PC-3 (cell line): Measurements from ENCODE around the gene U2AF1L4. TPM values are rescaled to one million over a fixed set of nuclear protein-coding genes. Genes with fewer than 3 reads are reported as not detected.

Experiments
- ATAC-seq: fragments of 200-7000 bp; cut with Tn5 transposase; 2 replicates; pipeline ENCODE4 v1.9.1; 2020; ENCODE audit warnings: mild to moderate bottlenecking, moderate library complexity
- BruUV-seq: library from RNA; stranded (reverse); fragments of 400-500 nt; replicated peaks from 2 replicates; lab custom pipeline; 2021; lab: Mats Ljungman, UMichigan
- CTCF ChIA-PET: fragments of 300-600 bp; sonication (Branson Sonifier 250); formaldehyde crosslinking; loops from one replicate; lab custom pipeline; 2022; ENCODE audit warnings: antibody characterized with exemption; lab: Charles Lee
- POLR2A ChIA-PET: fragments of 300-600 bp; sonication (Branson Sonifier 250); formaldehyde crosslinking; loops from one replicate; lab custom pipeline; 2022; ENCODE audit warnings: antibody characterized with exemption; ENCODE audit not compliant: unreplicated experiment; lab: Charles Lee
- DNase-seq: peaks from one replicate; pipeline ENCODE4 v3.0.0-alpha.2; 2015
- H2AFZ ChIP-seq: fragments of 300-600 bp; sonication (generic); 2 replicates; pipeline ENCODE4 v1.6.0; 2016; ENCODE audit warnings: antibody characterized with exemption, low read length
- H3F3A ChIP-seq: fragments of 300-600 bp; sonication (generic); one replicate; pipeline ENCODE4 v1.6.0; 2017; ENCODE audit warnings: antibody characterized with exemption, low read length, control low read depth, mild to moderate bottlenecking; ENCODE audit not compliant: unreplicated experiment
- H3K27ac ChIP-seq: fragments of 300-600 bp; sonication (generic); 2 replicates; pipeline ENCODE4 v1.5.1; 2016; ENCODE audit warnings: mild to moderate bottlenecking, low read length
- H3K27me3 ChIP-seq: fragments of 300-600 bp; sonication (generic); 2 replicates; pipeline ENCODE4 v1.6.1; 2016; ENCODE audit warnings: low read length, mixed read lengths
- H3K36me3 ChIP-seq: fragments of 300-600 bp; sonication (generic); 2 replicates; pipeline ENCODE4 v1.6.1; 2016; ENCODE audit warnings: low read depth, mixed run types, low read length, mixed read lengths
- H3K4me1 ChIP-seq: fragments of 300-600 bp; sonication (generic); 2 replicates; pipeline ENCODE4 v1.5.1; 2016; ENCODE audit warnings: low read length; ENCODE audit not compliant: insufficient read depth
- H3K4me2 ChIP-seq: fragments of 300-600 bp; sonication (generic); 2 replicates; pipeline ENCODE4 v1.6.0; 2016; ENCODE audit warnings: low read length
- H3K4me3 ChIP-seq: fragments of 300-600 bp; sonication (generic); 2 replicates; pipeline ENCODE4 v1.5.1; 2016; ENCODE audit warnings: mild to moderate bottlenecking, low read length, mixed read lengths
- H3K79me2 ChIP-seq: fragments of 300-600 bp; sonication (generic); 2 replicates; pipeline ENCODE4 v1.6.1; 2017; ENCODE audit warnings: low read length, mixed read lengths
- H3K9ac ChIP-seq: fragments of 300-600 bp; sonication (generic); 2 replicates; pipeline ENCODE4 v1.6.0; 2016; ENCODE audit warnings: mild to moderate bottlenecking, low read length
- H3K9me2 ChIP-seq: fragments of 300-600 bp; sonication (generic); replicated peaks from 2 replicates; pipeline ENCODE4 v1.6.1; 2016; ENCODE audit warnings: mixed run types, low read length, mixed read lengths
- H3K9me3 ChIP-seq: fragments of 300-600 bp; sonication (generic); 2 replicates; pipeline ENCODE4 v1.6.1; 2016; ENCODE audit warnings: low read length, mixed read lengths
- H4K20me1 ChIP-seq: fragments of 300-600 bp; sonication (generic); 2 replicates; pipeline ENCODE4 v1.6.1; 2016; ENCODE audit warnings: low read length, mixed read lengths
- EZH2 ChIP-seq: fragments of 300-600 bp; sonication (generic); IDR thresholded peaks from one replicate; pipeline ENCODE4 v1.6.1; 2017; ENCODE audit warnings: antibody characterized with exemption, mild to moderate bottlenecking, low read length; ENCODE audit not compliant: unreplicated experiment
- EZH2phosphoT487 ChIP-seq: fragments of 300-600 bp; sonication (generic); IDR thresholded peaks from 2 replicates; pipeline ENCODE4 v1.6.1; 2018; ENCODE audit warnings: mild to moderate bottlenecking, antibody characterized with exemption, low read length, borderline replicate concordance
- intact Hi-C: fragments of 100-400 bp; cut with micrococcal nuclease; formaldehyde crosslinking; loops from 2 replicates; pipeline ENCODE4 v1.9.0; 2023
- total RNA-seq: library from RNA; depleted of rRNA; stranded (reverse); fragments of >200 nt; gene quantifications from 2 replicates; pipeline ENCODE4 v1.2.3, GENCODE V29; 2014
- TF ChIP-seq, protein P1 (sequence below): fragments of 300-600 bp; sonication (generic); conservative IDR thresholded peaks from 2 replicates; pipeline ENCODE4 v1.5.1; 2017; ENCODE audit warnings: antibody characterized with exemption, low read depth, mild to moderate bottlenecking, low read length

Gene U2AF1L4
- total RNA-seq, 1 experiment from 2014 or later = 7.8 TPM

GRCh38 chr19:35729763-35730162, 15.5 kb downstream of the U2AF1L4 start:
- Histone ChIP-seq H3K4me2 (no peak overlapping the region), H3K36me3 (peaks cover 5% of the 10 kb centered on the region), H3K4me1 (no peaks in the 10 kb centered on the region), H3K9me2 (no peaks in the 10 kb centered on the region), H3F3A (no peaks in the 10 kb centered on the region), H3K4me3 (no peak overlapping the region), H3K9ac (no peak overlapping the region), H2AFZ (no peak overlapping the region), H3K27ac (no peak overlapping the region), H3K79me2 (no peaks in the 10 kb centered on the region), H4K20me1 (no peaks in the 10 kb centered on the region), H3K9me3 (no peaks in the 10 kb centered on the region), H3K27me3 (no peaks in the 10 kb centered on the region)
- ChIA-PET CTCF (no interaction called here), POLR2A (no interaction called here)
- no peak for ATAC-seq
- DNase-seq = no peak
- intact Hi-C loops = no loop called here
- BruUV-seq = no TSS peak
- TF ChIP-seq, protein P1, sequence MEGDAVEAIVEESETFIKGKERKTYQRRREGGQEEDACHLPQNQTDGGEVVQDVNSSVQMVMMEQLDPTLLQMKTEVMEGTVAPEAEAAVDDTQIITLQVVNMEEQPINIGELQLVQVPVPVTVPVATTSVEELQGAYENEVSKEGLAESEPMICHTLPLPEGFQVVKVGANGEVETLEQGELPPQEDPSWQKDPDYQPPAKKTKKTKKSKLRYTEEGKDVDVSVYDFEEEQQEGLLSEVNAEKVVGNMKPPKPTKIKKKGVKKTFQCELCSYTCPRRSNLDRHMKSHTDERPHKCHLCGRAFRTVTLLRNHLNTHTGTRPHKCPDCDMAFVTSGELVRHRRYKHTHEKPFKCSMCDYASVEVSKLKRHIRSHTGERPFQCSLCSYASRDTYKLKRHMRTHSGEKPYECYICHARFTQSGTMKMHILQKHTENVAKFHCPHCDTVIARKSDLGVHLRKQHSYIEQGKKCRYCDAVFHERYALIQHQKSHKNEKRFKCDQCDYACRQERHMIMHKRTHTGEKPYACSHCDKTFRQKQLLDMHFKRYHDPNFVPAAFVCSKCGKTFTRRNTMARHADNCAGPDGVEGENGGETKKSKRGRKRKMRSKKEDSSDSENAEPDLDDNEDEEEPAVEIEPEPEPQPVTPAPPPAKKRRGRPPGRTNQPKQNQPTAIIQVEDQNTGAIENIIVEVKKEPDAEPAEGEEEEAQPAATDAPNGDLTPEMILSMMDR = no peak
- TF ChIP-seq EZH2phosphoT487 (no peak), EZH2 (no peak)

GRCh38 chr19:35729021-35729420, 16.2 kb downstream of the U2AF1L4 start:
- no peaks in the 10 kb centered on the region for H3F3A ChIP-seq
- intact Hi-C loops = no loop called here
- TF ChIP-seq EZH2 = no peak
- TF ChIP-seq, protein P1 = no peak
- TF ChIP-seq EZH2phosphoT487 = no peak
- ChIA-PET POLR2A (no interaction called here), CTCF (no interaction called here)
- H3K4me1 ChIP-seq = no peaks in the 10 kb centered on the region
- H3K4me3 ChIP-seq = no peak overlapping the region
- peaks cover 5% of the 10 kb centered on the region for H3K36me3 ChIP-seq
- H3K9me3 ChIP-seq = no peaks in the 10 kb centered on the region
- no TSS peak for BruUV-seq
- no peak overlapping the region for H3K27ac ChIP-seq
- H3K9me2 ChIP-seq = no peaks in the 10 kb centered on the region
- H2AFZ ChIP-seq = no peak overlapping the region
- DNase-seq (no peak), ATAC-seq (no peak)
- H3K4me2 ChIP-seq = no peak overlapping the region
- H4K20me1 ChIP-seq = no peaks in the 10 kb centered on the region
- H3K9ac ChIP-seq = no peak overlapping the region
- H3K27me3 ChIP-seq = no peaks in the 10 kb centered on the region
- no peaks in the 10 kb centered on the region for H3K79me2 ChIP-seq

DNA sequence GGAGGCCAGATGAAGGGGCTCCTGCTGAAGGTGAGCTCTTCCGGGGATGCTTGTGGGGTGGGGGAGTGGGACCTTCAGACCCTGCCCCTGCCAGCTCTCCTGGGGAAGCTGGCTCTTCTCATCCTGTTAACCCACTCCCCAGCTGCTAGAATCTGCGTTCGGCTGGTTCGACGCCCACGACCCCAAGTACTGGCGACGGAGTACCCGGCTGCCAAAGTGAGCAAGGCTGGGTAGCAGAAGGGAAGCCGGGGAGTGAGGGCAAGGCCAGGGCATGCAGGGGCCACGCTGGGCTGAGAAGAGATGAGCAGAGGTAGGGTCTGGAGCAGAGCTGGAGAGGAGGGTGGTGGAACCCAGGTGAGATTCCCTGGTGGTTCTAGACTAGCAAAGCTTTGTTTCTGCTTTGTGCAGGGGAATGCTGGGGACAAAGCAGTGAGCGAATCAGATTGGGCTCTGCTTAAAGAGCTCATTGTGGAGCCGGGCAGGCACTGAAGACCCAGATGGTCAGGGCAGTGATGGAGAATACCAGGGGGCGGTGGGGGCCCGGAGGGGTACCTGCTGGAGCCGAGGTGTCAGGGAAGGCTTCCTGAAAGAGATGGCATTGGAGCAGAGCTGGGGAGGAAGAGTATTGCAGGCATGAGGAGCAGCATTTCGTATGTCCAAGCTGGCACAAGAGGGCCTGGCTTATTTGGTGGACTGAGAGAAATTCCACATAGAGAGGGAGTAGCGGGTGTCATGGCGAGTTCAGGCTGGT, 17.1 kb downstream of the U2AF1L4 start:
- ATAC-seq = no peak
- TF ChIP-seq EZH2phosphoT487 = no peak
- TF ChIP-seq, protein P1 = no peak
- no peak for TF ChIP-seq EZH2
- H3K27me3 ChIP-seq = no peaks in the 10 kb centered on the region
- H3K9ac ChIP-seq = no peak overlapping the region
- ChIA-PET POLR2A (no interaction called here), CTCF (no interaction called here)
- no peaks in the 10 kb centered on the region for H3K79me2 ChIP-seq
- peaks cover 5% of the 10 kb centered on the region for H3K36me3 ChIP-seq
- no peaks in the 10 kb centered on the region for H3K9me3 ChIP-seq
- H3K4me1 ChIP-seq = no peaks in the 10 kb centered on the region
- H3F3A ChIP-seq = no peaks in the 10 kb centered on the region
- H4K20me1 ChIP-seq = no peaks in the 10 kb centered on the region
- no TSS peak for BruUV-seq
- H3K9me2 ChIP-seq = no peaks in the 10 kb centered on the region
- H2AFZ ChIP-seq = no peak overlapping the region
- intact Hi-C loops = no loop called here
- no peak overlapping the region for H3K27ac ChIP-seq
- H3K4me2 ChIP-seq = no peak overlapping the region
- H3K4me3 ChIP-seq = no peak overlapping the region
- no peak for DNase-seq
